Measurements from ENCODE around the gene ST3GAL6.

The ST3GAL6 gene

GRCh38 chr3:98741121-98741716 lies 21.9 kb upstream of the ST3GAL6 start:
- peak in 1 of 3 donors; percentile 10 for DNase-seq

GRCh38 chr3:98743071-98743470 lies 20.1 kb upstream of the ST3GAL6 start:
- DNase-seq: no peak

DNA sequence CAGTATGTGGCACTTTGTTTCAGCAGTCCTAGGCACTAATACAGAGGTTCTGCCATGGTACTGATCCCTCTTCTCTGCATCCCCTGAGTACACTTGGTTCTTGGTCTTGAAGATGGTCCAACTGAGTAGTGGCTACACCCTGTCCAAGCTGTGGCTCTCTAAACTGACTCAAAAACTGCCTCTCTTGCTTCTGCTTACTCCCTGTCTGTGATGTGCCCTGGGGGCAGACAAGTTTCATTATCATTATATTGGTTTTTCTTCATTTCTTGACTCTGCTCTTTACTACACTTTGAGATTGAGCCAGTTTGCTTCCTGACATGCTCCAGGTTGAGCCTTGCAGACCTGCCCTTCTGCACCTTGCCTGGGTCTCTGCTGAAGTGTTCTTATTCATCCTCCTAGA lies 18.9 kb upstream of the ST3GAL6 start:
- no peak for DNase-seq

- no peak for DNase-seq
These were observed 17.4 kb upstream of the ST3GAL6 start for GRCh38 chr3:98745718-98746117.

GRCh38 chr3:98746122-98746521 lies 17.0 kb upstream of the ST3GAL6 start:
- DNase-seq: no peak

DNA sequence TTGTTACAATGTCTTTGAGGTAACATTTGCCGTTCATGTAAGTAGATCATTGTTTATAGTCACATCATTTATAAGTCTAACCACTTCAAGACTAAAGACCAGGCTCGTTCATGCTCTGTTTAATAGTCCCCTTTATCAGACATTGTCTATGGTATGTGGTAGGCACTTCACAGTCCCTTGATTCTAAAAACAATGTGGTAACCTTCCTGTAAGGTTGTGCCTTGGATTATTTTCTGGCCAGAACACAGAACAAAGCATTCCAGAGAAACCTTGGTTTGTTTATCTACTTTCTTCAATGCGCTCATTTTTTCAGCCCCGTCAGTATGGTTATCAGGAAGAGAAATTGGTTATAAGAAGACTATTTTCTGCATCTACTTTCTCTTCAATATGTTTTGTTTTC lies 16.3 kb upstream of the ST3GAL6 start:
- no peak for DNase-seq

DNA sequence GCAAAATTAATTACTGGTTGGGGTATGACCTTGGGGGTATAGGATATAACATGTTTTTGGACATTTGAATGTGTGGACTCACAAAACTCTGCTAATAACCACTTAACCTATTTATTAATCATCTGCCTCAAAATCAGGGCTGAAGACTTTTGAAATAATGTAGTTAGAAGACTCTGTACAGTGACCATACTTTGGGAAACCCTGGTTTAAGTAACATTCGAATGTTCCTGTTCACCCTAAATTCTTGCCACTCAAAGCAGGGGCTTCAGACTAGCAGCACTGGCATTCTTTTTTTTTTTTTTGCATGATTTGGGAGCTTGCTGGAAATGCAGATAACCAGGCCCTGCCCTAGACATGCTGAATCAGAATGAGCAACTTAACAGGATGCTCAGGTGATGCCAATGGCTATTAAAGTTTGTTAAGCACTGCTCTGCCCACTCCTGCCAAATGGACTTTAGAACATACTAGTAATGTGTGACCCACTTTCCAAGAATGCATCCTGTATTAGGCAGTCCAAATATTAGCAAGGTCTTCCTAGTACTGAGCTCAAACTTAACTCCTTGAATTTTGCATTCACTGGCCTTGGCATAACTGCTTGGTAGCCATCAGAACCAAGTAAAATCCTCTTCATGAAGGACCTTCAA lies 12.7 kb upstream of the ST3GAL6 start:
- DNase-seq: peak in 1 of 3 donors; percentile 51

DNA sequence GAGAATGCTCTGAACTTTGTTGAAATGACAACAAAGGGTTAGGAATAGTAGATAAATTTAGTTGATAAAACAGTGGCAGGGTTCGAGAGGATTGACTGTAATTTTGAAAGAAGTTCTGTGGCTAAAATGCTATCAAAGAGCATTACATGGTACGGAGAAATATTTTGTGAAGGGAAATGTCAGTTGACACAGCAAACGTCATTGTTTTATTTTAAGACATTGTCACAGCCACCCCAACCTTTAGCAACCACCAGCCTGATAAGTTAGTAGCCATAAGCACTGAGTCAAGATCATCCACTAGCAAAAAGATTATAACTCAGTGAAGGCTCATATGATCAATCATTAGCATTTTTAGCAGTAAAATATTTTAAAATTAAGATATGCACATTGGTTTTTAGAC lies 8.7 kb upstream of the ST3GAL6 start:
- no peak for DNase-seq

- DNase-seq: no peak
These were observed 7.5 kb upstream of the ST3GAL6 start for GRCh38 chr3:98755601-98756000.

- DNase-seq: no peak
These were observed 3.5 kb upstream of the ST3GAL6 start for GRCh38 chr3:98759629-98760028.

- peak; percentile 33 to 73 (median 62) for DNase-seq
These were observed 1.4 kb upstream of the ST3GAL6 start for GRCh38 chr3:98761643-98762229.

DNA sequence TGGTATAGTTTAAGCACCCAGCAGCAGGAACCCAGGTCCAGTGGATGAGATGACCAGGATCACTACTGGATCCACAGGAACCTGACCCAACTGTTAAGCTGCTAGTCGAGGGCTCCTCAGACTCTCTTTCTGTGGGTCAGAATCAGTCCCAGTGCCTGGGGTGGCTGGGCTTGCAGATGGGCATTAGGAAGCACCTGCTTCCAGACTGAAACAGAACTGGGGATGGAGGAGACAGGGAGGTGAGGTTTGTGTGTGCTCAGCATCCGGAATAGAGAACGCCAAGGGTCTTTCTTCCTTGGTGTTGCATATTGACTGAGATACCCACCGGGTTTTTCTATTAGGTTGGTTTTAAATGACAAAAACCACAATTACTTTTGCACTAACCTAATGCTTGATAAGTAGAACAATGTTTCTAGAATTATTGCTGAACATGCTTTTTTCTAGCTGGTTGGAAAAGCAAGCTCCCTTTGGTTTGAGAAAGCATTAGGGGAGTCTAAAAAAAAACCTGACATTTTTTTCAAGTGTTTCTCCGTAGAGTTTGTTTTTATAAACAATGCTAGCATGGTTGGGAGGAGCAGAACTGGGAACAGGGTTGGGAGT lies 779 bp downstream of the ST3GAL6 start:
- no peak for DNase-seq

- DNase-seq: peak; percentile 39 to 52 (median 44)
These were observed 1.3 kb downstream of the ST3GAL6 start for GRCh38 chr3:98764472-98764884.

DNA sequence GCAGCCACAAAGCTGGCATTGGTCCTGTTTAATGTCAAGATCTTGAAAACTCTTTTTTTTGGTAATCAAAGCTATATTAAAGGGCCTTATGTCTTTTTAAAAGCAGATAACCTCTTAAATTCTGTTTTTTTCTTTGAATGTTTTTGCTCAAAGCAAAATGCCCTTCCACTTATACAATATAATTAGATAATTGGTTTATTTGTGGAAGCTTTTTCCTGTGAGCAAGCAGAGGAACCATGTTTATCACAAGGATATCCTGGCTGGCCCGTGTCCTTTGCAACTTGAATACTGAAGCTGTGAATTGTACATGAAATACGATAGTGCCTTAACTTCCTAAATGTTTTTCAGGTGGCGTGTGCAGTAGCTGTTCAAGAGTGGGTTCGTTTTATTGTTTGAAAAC lies 2.6 kb downstream of the ST3GAL6 start:
- no peak for DNase-seq

- DNase-seq: no peak
These were observed 3.8 kb downstream of the ST3GAL6 start for GRCh38 chr3:98766924-98767323.

DNA sequence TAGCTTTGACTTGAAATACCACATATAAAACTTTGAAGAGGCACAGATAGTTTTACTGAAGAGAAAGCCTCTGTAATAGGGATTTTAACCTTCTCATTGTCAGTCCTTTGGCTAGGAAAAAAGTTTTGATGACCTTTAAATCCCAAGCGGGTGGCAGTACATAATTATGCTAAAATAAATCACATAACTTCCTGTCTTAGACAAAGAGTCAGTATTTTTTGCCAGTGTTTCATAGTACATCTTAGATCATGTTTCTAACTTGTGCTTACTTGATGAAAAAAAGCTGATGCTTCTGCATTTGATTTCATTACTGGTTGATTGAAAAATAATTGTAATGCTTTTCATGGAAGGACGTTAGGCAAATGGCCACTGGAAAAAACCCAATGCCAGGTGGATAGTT lies 5.8 kb downstream of the ST3GAL6 start:
- no peak for DNase-seq

DNA sequence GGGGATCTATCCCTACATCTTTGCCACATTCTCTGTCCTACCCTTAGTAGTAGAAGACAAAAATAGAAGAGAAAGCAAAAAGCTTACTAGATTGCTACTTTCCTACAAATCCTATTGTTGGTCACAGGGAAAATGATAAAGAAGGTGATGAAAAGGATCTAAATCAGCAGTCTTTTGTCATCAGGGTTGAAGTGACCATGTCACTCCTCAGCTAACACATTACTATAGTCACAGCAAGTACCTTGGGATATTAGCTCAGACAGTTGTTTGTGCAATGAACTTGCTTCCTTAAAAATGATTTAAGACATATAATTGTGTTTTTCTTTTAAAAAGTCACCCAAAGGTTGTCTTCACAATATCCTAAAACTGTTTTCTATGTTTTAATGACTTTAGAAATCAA lies 6.3 kb downstream of the ST3GAL6 start:
- DNase-seq: peak; percentile 46 to 75 (median 67)

DNA sequence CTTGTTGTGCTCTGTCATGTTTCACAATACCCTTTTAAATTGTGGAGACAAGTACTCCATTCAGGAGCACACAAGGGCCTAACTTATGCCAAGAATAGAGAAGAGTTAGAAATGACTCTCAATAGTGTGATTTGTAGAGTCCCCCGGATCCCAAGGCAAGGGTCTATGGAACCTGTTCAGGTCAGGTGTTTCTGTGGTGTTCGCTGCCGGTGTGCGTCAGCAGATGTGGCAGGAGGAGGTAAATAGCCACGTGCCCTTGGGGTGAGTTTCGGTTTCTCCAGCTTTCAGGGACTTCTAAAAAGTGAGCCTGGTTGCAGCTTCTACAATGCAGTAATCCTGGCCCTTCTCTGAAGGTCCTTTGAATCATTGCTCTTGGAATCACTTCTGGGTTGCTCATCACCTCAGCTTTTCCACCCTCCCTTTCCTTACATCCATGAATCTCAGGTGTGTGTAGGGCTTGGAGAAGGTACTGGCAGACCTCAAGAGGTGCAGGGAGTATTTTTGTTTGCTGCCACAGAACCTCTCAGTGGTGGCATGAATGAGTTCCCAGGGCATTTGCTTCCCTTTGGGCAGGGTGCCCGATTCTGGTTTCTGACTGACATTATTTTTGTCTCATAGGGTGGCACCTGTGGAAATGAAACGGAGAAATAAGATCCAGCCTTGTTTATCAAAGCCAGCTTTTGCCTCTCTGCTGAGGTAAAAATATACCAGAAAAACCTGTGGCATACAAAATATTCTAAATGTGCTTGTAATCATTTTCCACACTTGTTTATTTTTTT lies 7.3 kb downstream of the ST3GAL6 start:
- no peak for DNase-seq

DNA sequence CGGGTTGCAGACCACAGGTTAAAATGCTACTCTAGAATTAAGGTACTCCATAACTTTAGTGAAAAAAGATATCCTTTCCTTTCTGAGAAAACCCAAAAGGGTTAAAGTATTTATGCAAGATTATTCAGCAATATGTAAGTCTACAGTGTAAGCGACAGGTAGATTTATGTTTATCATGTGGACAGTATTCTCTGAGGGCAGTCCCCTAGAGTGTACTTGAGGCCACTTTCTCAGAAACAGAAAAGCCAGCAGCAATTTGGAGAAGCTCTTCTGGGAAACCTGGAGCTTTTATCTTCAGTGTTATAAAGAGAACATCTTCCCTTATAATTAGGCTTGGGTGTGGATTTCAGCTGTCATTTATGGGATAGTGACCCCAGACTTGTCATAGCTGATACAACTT lies 8.9 kb downstream of the ST3GAL6 start:
- no peak for DNase-seq

- peak in 1 of 3 donors; percentile 17 for DNase-seq
These were observed 12.5 kb downstream of the ST3GAL6 start for GRCh38 chr3:98775459-98776139.

- peak; percentile 78 to 93 (median 92) for DNase-seq
These were observed 13.0 kb downstream of the ST3GAL6 start for GRCh38 chr3:98776140-98776493.

GRCh38 chr3:98777286-98777685 lies 14.1 kb downstream of the ST3GAL6 start:
- DNase-seq: no peak

- no peak for DNase-seq
These were observed 14.7 kb downstream of the ST3GAL6 start for GRCh38 chr3:98777801-98778220.
